A549 (cell line): ENCODE measurements around the gene HSPA4L. TPM values are rescaled to one million over a fixed set of nuclear protein-coding genes. Genes with fewer than 3 reads are reported as not detected.

ENCODE experiments used
- ATAC-seq, 2 experiments: fragments of 200-7000 bp in 1 of 2; fragments of >200 bp in 1 of 2; cut with Nextera tagmentation in 1 of 2; cut with Tn5 transposase in 1 of 2; 3 replicates each; pipeline versions ENCODE4 v1.8.0 to v1.9.1; 2018 to 2020; ENCODE audit warnings: mild to moderate bottlenecking in 1 of 2, moderate library complexity in 1 of 2
- CTCF ChIA-PET: fragments of 300-600 bp; sonication (Branson Sonifier 250); formaldehyde crosslinking; extraction: SDS; loops from one replicate; lab custom pipeline; 2021; ENCODE audit warnings: antibody characterized with exemption, inconsistent platforms; lab: Yijun Ruan, JAX
- POLR2A ChIA-PET: fragments of 350-600 bp; formaldehyde crosslinking; extraction: SDS; loops from one replicate; lab custom pipeline; 2021; ENCODE audit warnings: antibody characterized with exemption, inconsistent platforms; lab: Yijun Ruan, JAX
- DNase-seq, 2 experiments: peaks; one replicate each; pipeline versions ENCODE4 v3.0.0 to v3.0.0-alpha.2; 2011 to 2016; ENCODE audit warnings: low read depth in 1 of 2, low spot score in 1 of 2
- FAIRE-seq: peaks from 2 replicates; lab custom pipeline; 2011; peaks lifted over from hg19 to GRCh38; lab: Jason Lieb, UNC
- H3K27ac ChIP-seq, 2 experiments: fragments of >200 bp; sonication (Bioruptor Twin); formaldehyde crosslinking; 3 replicates each; pipeline ENCODE4 v1.5.1; 2016 to 2017
- H3K4me1 ChIP-seq: fragments of >200 bp; sonication (Bioruptor Twin); formaldehyde crosslinking; 3 replicates; pipeline ENCODE4 v1.6.1; 2016
- H3K4me2 ChIP-seq: fragments of >200 bp; sonication (Bioruptor Twin); formaldehyde crosslinking; 3 replicates; pipeline ENCODE4 v1.6.1; 2016
- H3K4me3 ChIP-seq: fragments of >200 bp; sonication (Bioruptor Twin); formaldehyde crosslinking; 3 replicates; pipeline ENCODE4 v1.5.1; 2016
- H3K9me3 ChIP-seq: fragments of >200 bp; sonication (Bioruptor Twin); formaldehyde crosslinking; 3 replicates; pipeline ENCODE4 v1.6.1; 2016
- ATOH8 ChIP-seq: fragments of 250-450 bp; sonication (Bioruptor Pico); IDR thresholded peaks from 2 replicates; pipeline ENCODE4 v1.5.0; 2020; ENCODE audit warnings: low read depth, mild to moderate bottlenecking, moderate library complexity
- CBX8 ChIP-seq: fragments of 200-600 bp; sonication (generic); IDR thresholded peaks from 2 replicates; pipeline ENCODE4 v1.6.1; 2016
- EP300 ChIP-seq, 2 experiments: fragments of >200 bp; sonication (Bioruptor Twin); formaldehyde crosslinking; IDR thresholded peaks; 2 replicates in 1 of 2; 3 replicates in 1 of 2; pipeline ENCODE4 v1.6.1; 2016 to 2017
- ESRRA ChIP-seq: fragments of 150-350 bp; IDR thresholded peaks from 2 replicates; pipeline ENCODE4 v1.6.1; 2014; ENCODE audit warnings: mild to moderate bottlenecking, low read length, borderline replicate concordance
- FOSB ChIP-seq: fragments of 250-450 bp; sonication (Bioruptor Pico); IDR thresholded peaks from 2 replicates; pipeline ENCODE4 v1.5.0; 2020; ENCODE audit warnings: mild to moderate bottlenecking, moderate library complexity
- FOXS1 ChIP-seq: fragments of 250-450 bp; sonication (Bioruptor Pico); IDR thresholded peaks from 2 replicates; pipeline ENCODE4 v1.5.0; 2020; ENCODE audit warnings: mild to moderate bottlenecking, moderate library complexity
- HEYL ChIP-seq: fragments of 250-450 bp; sonication (Bioruptor Pico); IDR thresholded peaks from 2 replicates; pipeline ENCODE4 v1.8.0; 2021; ENCODE audit warnings: mild to moderate bottlenecking, moderate library complexity
- HOXB13 ChIP-seq: fragments of 250-450 bp; sonication (Bioruptor Pico); IDR thresholded peaks from 2 replicates; pipeline ENCODE4 v1.5.0; 2020; ENCODE audit warnings: low read depth, mild to moderate bottlenecking, moderate library complexity
- HOXB5 ChIP-seq: fragments of 250-450 bp; sonication (Bioruptor Pico); IDR thresholded peaks from 2 replicates; pipeline ENCODE4 v1.5.0; 2020; ENCODE audit warnings: mild to moderate bottlenecking, moderate library complexity
- JUN ChIP-seq, 2 experiments: fragments of >200 bp; sonication (Bioruptor Twin); formaldehyde crosslinking; IDR thresholded peaks; 2 replicates in 1 of 2; 3 replicates in 1 of 2; pipeline ENCODE4 v1.6.1; 2016 to 2017
- MAFK ChIP-seq: fragments of 450-650 bp; IDR thresholded peaks from 2 replicates; pipeline ENCODE4 v1.6.1; 2014; ENCODE audit not compliant: partially characterized antibody
- MAZ ChIP-seq: fragments of 150-350 bp; IDR thresholded peaks from 2 replicates; pipeline ENCODE4 v1.6.1; 2014; ENCODE audit warnings: antibody characterized with exemption, low read depth, low read length, borderline replicate concordance
- MYC ChIP-seq: IDR thresholded peaks from 2 replicates; pipeline ENCODE4 v1.6.1; 2012; ENCODE audit warnings: mild to moderate bottlenecking, inconsistent platforms, low read length, improper control_type of control experiment, borderline replicate concordance
- NFE2L2 ChIP-seq: fragments of 150-350 bp; conservative IDR thresholded peaks from 2 replicates; pipeline ENCODE4 v1.6.1; 2014; ENCODE audit warnings: low read length
- POLR2A ChIP-seq: IDR thresholded peaks from 2 replicates; pipeline ENCODE4 v1.6.1; 2012; ENCODE audit warnings: mild to moderate bottlenecking, low read length
- POLR2AphosphoS2 ChIP-seq: conservative IDR thresholded peaks from 2 replicates; pipeline ENCODE4 v1.6.1; 2012; ENCODE audit warnings: low read length, improper control_type of control experiment, inconsistent platforms
- SMC3 ChIP-seq: fragments of >200 bp; sonication (Bioruptor Twin); formaldehyde crosslinking; IDR thresholded peaks from 3 replicates; pipeline ENCODE4 v1.6.1; 2018; ENCODE audit warnings: inconsistent platforms
- SREBF2 ChIP-seq: fragments of 450-650 bp; IDR thresholded peaks from 2 replicates; pipeline ENCODE4 v1.6.1; 2014; ENCODE audit warnings: mild to moderate bottlenecking, moderate library complexity
- USF2 ChIP-seq: fragments of 450-650 bp; IDR thresholded peaks from 2 replicates; pipeline ENCODE4 v1.6.1; 2014; ENCODE audit warnings: antibody characterized with exemption
- WGBS: methylation state at CpG from one replicate; pipeline ENCODE4 v1.1.6; 2017; ENCODE audit errors: missing lambda C conversion rate; 5-methylcytosine and 5-hydroxymethylcytosine counted together
- polyA plus RNA-seq, 4 experiments: library from polyadenylated mRNA; depleted of rRNA in 3 of 4; stranded (reverse); fragments of >200 nt; fragmentation: RNase III in 1 of 4; extraction: RNeasy Plus Mini Kit Qiagen cat#74134 plus additional on column Dnase treatment in 1 of 4; gene quantifications; 2 replicates in 3 of 4; 3 replicates in 1 of 4; pipeline ENCODE4 v1.2.3, GENCODE V29; 2011 to 2017
- TF ChIP-seq, protein P1 (sequence below): IDR thresholded peaks from 2 replicates; pipeline ENCODE4 v1.6.1; 2012; ENCODE audit warnings: low read depth, borderline replicate concordance
- TF ChIP-seq, protein P2 (sequence below): fragments of 200-600 bp; sonication (generic); IDR thresholded peaks from 2 replicates; pipeline ENCODE4 v1.6.1; 2016; ENCODE audit warnings: antibody characterized with exemption, mild to moderate bottlenecking, moderate library complexity
- TF ChIP-seq, protein P3 (sequence below): fragments of 150-350 bp; IDR thresholded peaks from 2 replicates; pipeline ENCODE4 v1.6.1; 2014; ENCODE audit warnings: low read depth, mild to moderate bottlenecking, low read length

Gene HSPA4L
- polyA plus RNA-seq, 2 of the 4 experiments (the other 2 are of a cell fraction) = 10.9 to 12.1 TPM

DNA sequence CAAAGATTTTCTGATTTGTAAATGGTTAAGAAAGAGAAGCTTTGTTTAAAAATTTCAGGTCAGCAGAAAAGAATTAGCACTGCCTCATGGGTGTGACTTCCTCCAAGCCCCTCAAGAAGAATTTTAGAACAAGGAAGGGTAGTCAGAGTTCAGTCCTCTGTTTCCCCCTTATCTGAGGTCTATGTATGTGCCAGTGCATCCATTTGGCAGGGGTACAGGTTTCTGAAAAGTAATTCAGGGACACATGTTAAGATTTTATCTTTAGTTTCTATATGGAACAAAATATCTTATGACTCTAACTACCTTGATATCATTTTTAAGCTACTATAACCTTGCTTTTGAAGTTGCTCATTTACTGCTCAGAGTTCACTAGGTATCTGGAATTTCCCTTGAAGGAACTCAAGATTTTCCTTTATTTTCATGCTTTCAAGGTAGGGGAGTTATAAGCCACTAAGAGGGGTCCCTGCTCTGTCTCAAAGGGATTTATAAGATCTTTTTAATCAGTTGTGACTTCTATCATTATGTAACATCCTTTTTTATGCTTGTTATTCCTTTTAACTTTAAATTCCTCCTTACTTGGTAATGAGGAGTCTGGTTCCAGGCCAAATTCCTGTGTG, 74.2 kb downstream of the HSPA4L start:
- no peak overlapping the region for H3K4me3 ChIP-seq
- H3K4me1 ChIP-seq = no peaks in the 10 kb centered on the region
- TF ChIP-seq HOXB5 (CRISPR knock-in tag) (no peak), HOXB13 (CRISPR knock-in tag) (no peak), FOXS1 (CRISPR knock-in tag) (no peak), USF2 (no peak), ESRRA (no peak), JUN (IDR thresholded peaks at IDR 0.05) (no peak), MYC (no peak), MAZ (no peak), CBX8 (no peak)
- ChIA-PET CTCF (no interaction called here), POLR2A (no interaction called here)
- ATAC-seq (no peak), FAIRE-seq (no peak), DNase-seq (no peak)
- peaks cover 3% of the 10 kb centered on the region; the same call in 1 of the 3 replicates for H3K9me3 ChIP-seq
- H3K4me2 ChIP-seq = no peak overlapping the region
- no peak overlapping the region for H3K27ac ChIP-seq

GRCh38 chr4:127856813-127857447, 74.8 kb downstream of the HSPA4L start:
- WGBS = 74% methylated on average over 4 of the region's 4 CpGs
- ATAC-seq (no peak), FAIRE-seq (no peak), DNase-seq (no peak)
- no peak overlapping the region for H3K4me2 ChIP-seq
- H3K4me1 ChIP-seq = no peaks in the 10 kb centered on the region
- ChIA-PET CTCF (no interaction called here), POLR2A (no interaction called here)
- TF ChIP-seq SMC3 (no peak), FOSB (CRISPR knock-in tag) (no peak), SREBF2 (no peak), MAFK (no peak), EP300 (IDR thresholded peaks at IDR 0.05) (no peak), FOXS1 (CRISPR knock-in tag) (no peak), POLR2A (no peak), JUN (IDR thresholded peaks at IDR 0.05) (no peak), NFE2L2 (no peak), HEYL (CRISPR knock-in tag) (no peak), POLR2AphosphoS2 (no peak), ATOH8 (CRISPR knock-in tag) (no peak)
- TF ChIP-seq, protein P1, sequence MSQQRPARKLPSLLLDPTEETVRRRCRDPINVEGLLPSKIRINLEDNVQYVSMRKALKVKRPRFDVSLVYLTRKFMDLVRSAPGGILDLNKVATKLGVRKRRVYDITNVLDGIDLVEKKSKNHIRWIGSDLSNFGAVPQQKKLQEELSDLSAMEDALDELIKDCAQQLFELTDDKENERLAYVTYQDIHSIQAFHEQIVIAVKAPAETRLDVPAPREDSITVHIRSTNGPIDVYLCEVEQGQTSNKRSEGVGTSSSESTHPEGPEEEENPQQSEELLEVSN = no peak
- TF ChIP-seq, protein P2, sequence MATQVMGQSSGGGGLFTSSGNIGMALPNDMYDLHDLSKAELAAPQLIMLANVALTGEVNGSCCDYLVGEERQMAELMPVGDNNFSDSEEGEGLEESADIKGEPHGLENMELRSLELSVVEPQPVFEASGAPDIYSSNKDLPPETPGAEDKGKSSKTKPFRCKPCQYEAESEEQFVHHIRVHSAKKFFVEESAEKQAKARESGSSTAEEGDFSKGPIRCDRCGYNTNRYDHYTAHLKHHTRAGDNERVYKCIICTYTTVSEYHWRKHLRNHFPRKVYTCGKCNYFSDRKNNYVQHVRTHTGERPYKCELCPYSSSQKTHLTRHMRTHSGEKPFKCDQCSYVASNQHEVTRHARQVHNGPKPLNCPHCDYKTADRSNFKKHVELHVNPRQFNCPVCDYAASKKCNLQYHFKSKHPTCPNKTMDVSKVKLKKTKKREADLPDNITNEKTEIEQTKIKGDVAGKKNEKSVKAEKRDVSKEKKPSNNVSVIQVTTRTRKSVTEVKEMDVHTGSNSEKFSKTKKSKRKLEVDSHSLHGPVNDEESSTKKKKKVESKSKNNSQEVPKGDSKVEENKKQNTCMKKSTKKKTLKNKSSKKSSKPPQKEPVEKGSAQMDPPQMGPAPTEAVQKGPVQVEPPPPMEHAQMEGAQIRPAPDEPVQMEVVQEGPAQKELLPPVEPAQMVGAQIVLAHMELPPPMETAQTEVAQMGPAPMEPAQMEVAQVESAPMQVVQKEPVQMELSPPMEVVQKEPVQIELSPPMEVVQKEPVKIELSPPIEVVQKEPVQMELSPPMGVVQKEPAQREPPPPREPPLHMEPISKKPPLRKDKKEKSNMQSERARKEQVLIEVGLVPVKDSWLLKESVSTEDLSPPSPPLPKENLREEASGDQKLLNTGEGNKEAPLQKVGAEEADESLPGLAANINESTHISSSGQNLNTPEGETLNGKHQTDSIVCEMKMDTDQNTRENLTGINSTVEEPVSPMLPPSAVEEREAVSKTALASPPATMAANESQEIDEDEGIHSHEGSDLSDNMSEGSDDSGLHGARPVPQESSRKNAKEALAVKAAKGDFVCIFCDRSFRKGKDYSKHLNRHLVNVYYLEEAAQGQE = no peak
- TF ChIP-seq, protein P3, sequence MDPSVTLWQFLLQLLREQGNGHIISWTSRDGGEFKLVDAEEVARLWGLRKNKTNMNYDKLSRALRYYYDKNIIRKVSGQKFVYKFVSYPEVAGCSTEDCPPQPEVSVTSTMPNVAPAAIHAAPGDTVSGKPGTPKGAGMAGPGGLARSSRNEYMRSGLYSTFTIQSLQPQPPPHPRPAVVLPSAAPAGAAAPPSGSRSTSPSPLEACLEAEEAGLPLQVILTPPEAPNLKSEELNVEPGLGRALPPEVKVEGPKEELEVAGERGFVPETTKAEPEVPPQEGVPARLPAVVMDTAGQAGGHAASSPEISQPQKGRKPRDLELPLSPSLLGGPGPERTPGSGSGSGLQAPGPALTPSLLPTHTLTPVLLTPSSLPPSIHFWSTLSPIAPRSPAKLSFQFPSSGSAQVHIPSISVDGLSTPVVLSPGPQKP = no peak
- H3K4me3 ChIP-seq = no peak overlapping the region
- no peak overlapping the region for H3K27ac ChIP-seq
- H3K9me3 ChIP-seq = peaks cover 3% of the 10 kb centered on the region; the same call in 1 of the 3 replicates
